Stimulated activated CD4-positive, alpha-beta T cell treated with anti-CD3 and anti-CD28 coated beads, Interleukin-2, amount 100 ng/mL, for 48 hours (primary cell): Measurements from ENCODE around the gene SUPT6H.

Experiments used
- DNase-seq, 2 donors: peaks; one replicate each; pipeline ENCODE4 v3.0.0-alpha.2; 2020

SUPT6H gene

DNA sequence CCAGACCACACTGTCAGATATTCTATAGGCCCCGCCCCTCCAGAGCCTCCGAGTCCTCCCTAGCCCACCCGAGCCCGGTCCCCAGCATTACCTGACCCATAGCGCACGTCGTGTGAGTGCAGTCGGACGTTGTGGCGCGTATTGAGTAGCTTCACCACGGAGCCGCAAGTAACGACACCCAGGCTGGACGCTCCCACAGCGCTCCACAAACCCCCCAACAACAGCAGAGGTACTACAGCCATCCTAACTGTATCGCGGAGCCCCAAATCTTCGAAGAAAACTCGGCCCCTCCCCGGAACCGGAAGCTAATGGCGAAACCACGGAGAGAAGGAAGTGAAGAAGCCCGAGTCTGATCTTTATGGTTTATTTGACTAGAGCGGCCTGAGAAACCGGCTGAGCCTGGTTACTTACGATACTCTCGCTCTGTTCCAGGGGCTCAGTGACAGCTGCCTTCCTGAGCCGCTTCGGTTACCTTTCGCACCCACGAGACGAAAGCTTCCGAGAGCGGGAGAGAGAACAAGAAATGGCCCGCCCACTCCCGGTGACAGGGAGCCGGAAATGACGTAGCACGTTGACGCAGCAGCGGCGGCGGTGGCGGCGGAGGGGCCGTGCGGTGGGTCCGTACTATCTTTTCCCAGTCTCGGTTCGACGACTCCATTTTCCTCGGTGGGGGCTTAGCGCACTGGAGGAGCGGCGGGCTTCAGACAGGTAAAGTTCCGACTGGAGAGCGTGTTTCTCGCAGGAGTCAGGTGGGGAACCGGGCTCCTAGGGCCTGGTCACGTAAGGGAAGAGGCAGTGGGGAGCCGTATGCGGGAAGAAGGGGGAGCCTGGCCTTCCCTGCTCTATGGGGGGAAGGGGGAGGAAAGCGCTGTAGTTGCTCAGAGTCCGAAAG, at the start of gene SUPT6H, which contains the start of gene SDF2:
Gene SUPT6H (plus strand): TSS at position 571 of the 892 bp plus-strand sequence. CDS start 11,197 bp downstream, outside the sequence.
Gene SDF2 (minus strand): TSS at position 272 of the 892 bp plus-strand sequence. CDS start 30 bp downstream, at position 242.
- DNase-seq: peak; percentile 96 to 97

DNA sequence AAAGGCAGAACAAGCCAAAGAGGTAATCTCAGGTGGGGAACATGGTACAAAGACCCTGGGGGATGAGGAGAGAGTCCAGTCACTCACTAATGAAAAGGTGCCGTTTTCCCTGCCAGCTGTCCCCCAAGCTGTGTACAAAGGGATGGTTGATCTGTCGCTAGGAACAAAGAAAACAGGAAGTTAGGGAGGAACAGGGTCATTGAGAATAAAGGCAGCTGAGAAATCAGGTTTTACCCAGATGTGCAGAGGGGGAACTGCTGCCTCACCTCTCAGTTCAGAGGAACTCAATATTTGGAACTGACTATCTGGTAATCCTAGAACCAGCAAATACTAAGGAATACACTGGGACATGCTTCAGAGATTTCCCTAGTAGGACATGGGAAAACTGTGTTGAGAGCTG, 49.5 kb upstream of the SUPT6H start:
- DNase-seq: no peak

DNA sequence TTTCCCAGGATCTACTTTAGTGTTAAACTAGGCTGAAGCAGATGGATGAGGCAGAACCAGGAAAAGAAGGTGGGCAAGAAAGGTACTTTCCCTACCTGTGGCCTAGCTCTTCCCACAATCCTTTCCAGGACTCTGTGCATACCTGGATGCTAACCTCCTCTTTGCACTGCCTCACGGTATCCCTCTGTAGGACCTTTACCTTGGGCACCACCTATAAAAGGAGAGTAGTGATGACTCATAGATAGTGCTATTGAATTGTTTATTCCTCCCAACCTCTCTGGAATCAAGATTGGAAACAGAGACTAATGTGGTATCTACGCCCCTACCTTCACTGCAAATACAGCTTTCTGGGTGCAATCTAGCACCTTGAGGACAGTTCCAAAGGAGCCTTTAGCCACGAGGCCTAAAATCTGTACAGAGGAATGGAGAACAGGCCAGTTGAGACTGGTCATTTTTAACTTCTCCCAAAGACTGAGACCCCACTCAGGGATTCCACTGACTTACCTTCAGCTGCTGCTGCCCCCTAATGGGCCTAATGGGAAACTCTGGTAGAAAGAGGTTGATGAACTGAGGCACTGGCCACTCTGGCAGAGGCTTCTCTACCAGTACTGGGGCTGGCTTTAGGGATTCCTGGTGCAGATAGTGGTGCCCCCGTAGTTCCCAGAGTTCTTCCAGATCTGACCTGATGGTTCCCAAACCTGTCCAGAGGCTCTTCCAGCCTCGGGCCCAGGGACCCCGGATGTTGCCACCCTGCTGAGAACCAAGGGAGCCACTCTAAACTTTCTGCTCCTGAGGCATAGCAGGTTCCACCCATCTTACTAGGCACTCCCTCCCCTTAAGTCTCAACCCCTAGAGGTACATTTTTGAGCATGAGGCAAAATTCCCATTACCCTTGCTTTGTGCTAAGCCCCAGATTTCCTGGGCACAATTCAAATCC, 48.8 kb upstream of the SUPT6H start:
- no peak for DNase-seq

DNA sequence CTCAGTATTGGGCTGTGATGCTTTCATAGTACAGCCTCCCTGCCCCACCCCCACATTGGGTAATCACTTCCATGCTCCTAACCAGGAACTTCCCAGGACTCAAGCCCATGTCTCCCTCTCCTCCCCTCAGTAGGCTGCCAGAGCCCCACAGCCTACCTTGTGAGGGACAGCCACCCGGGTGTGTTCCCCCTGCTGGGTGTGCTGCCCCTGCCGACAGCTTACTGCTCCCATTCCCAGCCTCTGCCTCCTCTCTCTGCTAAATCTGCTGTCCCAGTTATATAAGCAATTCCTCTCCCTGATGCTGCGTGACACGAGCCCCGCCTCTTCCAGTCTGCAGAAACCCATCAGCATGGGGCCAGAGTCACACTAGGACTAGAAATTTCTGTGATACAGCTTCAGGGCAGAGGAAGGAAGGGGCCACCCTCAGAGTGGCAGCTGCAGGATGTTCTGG, 48.0 kb upstream of the SUPT6H start, which contains the start of gene RSKR:
Gene RSKR (minus strand): TSS at position 255 of the 451 bp plus-strand sequence. CDS start 24 bp downstream, at position 231.
- no peak for DNase-seq

DNA sequence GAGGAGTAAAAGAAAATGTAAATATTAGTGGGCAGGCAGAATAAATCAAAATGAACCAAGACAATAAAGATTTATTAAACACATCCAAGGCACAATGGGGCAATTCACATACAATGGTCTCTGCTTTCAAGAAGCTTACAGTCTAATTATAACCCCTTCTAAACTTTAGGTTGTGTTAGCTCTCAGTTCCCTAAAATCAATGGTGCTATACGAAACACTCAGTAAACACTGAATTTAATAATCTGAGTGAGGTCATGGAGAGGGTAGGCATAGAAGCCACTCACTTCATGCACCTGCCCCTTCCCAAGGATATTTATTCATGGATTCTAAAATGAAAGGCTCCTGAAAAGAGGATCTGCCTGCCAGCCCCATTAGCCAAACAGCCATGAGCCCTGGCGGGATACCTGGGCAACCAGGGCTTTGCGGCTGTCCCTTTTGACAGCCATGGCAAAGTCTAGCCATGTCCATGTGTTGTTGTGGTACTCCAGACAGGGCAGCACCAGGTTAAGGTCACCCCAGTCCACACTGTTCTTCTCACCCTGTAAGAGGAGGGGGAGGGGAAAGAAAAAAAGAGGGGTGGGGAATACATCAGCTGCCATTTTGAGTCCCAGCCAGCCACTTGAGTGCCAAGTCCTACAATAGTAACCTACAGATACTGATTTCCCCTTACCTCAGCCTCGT, 46.6 kb upstream of the SUPT6H start:
- DNase-seq: no peak

DNA sequence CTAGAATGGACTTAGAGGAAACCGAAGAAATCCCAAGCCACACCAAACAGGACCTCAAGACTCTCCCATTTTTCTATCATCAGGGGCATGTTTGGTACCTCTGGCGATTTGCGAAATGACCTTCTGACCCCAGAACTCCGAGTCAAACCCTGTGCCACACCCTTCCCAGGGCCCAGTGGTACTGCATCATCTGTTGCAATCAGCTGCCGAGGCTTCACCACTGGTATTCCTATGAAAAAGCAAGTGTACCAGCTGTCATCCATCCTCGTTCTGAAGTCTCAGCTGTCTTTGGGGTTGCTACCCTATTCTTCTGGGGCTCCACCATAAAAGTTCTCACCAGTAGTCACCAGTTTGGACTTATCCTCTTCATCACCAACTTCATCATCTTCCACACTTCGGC, 45.7 kb upstream of the SUPT6H start:
- DNase-seq: no peak

DNA sequence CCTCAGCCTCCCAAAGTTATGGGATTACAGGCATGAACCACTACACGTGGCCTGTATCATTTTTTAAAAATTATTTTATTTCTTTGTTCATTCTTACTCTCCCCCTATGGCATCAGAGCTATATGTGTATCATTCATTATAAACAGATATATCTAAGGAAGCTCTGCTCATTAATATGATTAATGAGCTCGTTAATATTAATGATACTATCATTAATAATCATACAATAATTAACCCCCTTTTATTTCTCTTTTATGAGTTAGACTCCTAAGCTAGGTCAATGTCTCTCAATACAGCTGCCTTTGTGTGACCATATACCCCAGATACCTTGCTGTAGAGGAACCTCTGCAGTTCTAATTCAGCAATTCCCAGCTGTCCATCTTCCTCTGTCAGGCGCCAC, 43.5 kb upstream of the SUPT6H start:
- DNase-seq: no peak

DNA sequence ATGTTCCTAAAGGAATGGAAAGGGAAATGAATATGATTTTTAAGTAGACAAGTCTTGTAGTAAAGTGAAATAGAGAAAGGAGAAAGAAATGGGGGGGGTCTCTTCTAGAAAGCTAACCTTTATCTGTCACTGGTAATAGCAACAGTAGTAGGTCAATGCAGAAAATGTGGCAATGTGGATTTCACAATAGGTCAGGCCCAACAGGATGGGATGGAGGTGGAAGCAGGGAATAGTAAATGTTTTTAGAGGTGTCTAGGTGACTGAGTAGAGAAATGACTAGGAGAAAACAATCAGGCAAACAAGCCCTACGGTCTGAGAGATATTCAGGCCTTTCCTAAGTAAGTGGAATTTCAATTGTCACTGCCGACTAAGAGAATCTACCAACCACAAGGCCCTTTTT, 42.0 kb upstream of the SUPT6H start:
- no peak for DNase-seq

DNA sequence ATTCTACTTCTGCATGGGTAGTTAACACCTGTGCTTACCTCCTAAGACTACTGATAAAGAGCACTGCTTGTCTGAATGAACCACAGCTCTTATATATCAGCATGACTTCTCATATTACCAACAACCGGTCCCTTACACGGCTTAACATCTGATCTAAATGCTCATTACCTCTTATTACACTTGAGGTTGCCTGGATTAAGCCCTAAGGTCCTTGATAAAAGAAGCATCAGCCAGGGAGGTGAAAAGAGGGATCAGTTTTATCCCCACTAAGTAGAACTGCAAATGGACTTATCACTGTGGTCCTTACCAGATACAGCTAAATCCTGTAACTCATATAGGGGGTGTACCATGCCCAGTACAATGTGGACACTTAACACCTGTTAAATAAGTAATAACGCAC, 39.8 kb upstream of the SUPT6H start:
- DNase-seq: no peak

DNA sequence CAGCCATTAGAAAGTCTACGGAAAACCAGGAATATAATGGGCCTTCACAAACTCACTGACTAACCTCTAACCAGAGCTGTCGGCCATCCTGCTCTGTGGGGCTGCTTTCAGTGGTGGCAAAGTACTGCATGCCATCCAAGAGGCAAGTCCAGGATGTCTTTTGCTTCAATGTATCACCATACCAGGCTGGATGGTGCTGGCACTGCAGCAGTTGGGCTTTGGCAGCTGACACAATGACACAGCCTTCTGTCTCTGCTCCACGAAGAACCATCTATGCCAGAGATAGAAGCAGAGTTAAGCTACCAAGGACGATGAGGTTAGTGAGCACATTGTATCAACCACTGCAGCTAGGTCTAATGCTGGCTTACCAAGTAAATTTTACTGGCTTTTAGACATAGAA, 38.3 kb upstream of the SUPT6H start:
- no peak for DNase-seq

DNA sequence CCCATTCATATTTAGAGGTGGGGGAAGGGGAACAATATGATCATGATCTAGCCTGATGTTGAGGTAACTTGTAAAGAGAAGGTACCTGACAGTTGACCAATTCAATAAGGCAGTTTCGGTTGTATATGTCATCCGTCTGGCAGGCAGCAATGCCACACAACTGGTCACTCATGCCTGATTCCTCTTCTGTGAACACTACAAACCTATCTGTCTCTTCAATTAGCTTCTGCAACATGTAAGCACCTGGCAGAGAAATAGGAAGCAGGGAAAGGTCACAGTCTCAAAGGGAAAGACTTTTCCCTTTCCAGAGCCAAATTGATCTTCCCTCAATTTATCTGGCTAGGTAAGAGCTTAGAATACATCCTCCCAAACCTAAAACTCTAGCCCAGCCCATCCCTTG, 37.9 kb upstream of the SUPT6H start:
- no peak for DNase-seq

DNA sequence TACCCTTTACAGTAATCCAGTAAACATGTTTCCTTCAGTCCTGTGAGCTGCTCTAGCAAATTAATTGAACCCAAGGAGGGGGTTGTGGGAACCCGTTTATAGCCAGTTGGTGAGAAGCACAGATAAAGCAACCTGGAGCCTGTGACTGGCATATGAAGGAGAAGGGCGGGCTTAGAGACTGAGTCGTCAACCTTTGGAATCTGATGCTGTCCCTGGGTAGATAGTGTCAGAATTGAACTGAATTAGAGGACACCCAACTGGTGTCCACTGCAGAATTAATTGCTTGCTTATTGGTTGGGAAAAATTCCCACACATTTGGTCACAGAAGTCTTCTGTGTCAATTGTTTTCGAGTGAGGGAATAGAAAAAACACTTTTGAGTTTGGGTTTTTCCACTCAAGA, 35.2 kb upstream of the SUPT6H start:
- no peak for DNase-seq

DNA sequence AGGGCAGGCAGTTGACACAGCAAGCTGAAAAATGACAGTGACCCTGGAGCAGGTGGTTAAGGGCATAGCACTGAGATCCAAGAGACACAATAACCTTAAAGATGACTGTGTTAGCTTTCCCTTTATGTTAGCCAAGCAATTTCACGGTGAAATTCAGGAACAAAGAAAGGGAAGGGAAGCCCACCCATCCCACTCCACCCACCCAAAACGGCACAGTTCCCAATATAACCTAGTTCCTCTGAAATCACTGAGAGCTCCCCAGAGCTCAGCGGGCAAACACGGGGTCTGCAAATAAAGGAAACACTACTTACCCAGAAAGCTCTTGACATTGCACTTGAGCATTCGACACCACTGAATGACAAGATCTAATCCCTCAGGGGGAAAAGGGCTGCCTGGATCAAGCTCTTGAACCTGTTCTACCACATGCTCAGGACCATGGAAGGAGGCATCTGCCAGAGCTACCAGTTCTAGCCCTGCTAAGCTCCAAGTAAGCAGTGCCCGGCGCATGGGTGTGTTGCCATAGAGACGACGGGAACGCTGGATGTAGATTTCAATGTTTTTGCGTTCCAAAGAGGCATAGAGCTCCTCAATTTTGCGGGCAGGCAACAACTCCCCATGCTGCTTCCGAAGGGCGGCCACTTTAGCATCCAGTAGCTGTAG, 27.7 kb upstream of the SUPT6H start:
- DNase-seq: no peak

DNA sequence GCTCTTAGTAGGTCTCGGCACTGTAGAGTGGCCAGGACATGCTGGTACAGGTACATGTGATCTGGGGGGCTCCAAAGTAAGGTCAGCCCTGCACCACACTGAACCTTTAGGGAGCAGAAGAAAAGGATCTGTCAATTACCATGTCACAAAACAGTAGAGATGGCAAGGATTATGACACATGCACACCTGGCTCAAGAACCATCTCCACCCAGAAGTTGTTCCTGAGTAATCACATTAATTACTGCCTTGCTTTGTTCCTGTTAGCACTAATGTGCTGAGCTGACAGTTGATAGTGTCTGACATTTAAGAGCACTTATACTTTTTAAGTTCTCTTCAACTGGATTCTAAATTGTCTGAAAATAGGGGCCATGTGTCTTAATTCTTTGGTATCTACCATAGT, 26.5 kb upstream of the SUPT6H start:
- DNase-seq: no peak

DNA sequence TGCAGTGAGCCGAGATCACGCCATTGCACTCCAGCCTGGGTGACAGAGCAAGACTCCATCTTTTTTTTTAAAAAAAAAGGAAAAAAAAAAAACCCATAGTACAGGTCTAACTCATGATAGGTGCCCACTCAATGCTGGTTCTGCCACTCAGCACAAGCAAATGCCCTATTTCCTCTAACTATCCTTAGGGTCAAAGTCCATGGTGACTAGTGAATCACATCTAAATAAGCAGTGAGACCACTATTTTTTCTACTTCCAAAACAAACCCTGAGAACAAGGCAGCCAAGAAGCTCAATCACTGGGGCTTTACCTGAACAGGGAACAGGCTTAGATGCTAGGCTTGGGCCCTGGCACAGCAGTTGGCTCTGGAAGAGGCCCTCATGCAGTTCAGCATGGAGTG, 20.4 kb upstream of the SUPT6H start:
- DNase-seq: no peak

DNA sequence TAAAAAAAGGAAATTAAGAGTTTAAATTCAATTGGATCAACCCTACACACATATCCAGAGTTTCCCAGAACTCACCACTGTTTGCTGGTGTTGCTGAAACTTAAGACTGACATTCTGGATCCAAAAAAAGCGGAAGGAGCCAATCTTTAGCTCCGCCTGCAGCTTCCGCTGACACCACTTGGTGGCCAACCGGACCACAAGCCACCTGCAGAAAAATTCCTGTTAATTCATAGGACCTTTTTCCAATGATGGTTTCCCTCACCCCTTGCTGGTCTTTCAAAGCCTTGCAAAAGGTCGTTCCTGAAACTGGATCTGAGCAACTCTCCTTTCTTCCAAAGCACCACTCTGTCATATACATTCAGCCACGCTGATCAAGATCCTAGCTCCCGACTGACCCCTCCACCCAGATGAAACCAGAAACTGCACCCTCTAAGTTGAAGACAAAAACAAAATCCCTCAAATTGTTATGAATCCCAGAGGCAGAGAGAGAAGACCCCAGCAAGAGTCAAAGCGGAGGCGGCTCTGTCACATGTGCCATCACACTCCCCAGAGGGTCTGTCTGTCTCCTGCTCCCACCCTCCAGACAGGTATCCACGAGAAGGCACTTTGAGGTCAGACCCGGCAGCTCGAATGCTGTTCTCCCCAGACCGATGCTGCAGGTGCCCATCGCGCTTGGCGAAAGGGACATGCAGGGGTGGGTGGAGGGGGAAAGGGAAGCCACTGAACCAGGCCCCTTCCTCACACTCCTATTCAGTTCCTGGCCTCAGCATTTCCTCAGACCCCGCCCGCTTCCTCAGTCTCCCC, 17.8 kb upstream of the SUPT6H start:
- DNase-seq: peak; percentile 12 to 16

DNA sequence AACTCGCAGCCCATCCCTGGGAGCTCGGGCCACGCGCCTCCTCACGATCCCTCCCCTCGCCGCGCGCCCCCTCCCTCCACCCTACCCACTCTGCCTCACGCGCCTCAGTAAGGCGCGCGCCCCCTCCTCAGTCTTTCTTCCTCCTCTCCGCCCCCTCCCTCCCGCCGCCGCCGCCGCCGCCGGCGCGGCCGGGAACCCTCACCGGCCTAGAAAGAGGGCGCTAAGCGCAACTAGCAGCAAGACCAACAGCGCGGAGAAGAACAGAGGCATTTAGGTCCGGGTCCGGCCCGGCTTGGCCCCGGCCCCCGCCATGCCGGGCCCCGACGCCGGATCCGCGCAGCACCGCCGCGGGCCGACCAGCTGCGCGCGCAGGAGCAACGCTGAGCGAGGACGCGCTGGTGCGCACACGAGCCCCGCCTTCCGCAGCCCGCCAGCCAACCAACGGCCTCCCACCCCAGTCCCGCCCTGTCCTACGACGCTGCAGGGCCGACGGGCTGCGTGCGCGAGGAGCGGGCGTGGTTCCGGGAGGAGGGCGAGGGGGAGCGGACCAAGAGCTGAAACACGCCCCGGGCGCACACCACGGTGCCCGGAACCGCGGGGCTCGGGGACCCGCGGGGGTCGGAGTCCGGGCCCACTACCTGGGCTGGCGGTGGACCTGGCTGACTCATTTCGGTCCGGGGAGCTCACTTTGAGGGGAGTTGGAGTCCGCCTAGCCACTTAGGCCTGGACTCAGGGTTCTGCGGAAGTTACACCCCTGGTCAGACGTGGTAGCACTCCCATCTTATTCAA, 17.0 kb upstream of the SUPT6H start, which contains the start of gene BLTP2:
Gene BLTP2 (minus strand): TSS at position 372 of the 789 bp plus-strand sequence. CDS start 102 bp downstream, at position 270.
- DNase-seq: peak; percentile 91 to 93

DNA sequence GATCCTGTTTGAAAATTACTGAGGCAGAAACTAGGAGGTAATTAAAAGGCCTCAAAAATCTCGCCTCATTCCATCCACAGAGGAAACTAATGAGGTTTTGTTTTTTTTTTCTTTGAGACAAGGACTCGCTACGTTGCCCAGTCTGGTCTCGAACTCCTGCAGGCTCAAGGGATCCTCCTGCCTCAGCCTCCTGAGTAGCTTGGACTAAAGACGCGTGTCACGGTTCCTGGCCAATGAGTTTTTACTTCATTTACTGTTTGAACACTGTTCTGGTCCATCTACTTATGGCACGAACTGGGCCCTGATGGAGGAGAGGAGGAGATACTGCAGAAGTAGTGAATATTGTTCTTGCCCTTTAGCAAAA, 16.4 kb upstream of the SUPT6H start:
- DNase-seq: peak; percentile 5 to 18

DNA sequence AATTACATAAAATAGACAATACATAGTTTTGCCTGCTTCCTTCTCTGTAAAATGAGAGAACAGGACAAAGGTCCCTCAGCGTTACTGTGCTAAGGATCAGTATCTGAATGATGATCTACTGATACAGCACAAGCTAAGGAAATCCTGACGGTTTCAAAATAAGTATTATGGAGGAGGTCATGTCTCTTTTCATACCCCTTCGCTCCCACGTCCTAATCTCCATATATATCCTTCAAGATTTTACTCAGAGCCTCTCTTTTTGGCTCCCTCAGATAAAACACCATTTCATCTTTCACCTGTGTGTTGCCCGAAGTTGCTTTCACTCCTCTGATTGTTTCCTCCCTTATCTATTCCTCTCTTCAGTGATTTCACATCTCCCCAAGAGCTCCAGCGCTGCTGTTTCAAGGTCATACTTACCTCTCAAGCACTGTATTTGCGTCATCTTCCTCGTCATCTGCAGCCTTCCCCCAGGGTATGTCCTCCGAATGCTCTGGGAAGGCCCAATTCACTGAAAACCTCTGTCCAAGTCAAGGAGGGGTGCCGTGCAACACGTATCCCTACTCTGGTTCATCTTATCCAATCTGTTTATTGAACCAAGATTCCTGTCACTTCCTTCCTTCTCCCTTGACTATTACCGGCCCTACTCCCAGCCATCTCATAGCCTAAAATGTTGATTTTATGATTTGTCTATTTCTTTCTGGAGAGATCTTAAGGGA, 15.8 kb upstream of the SUPT6H start:
- no peak for DNase-seq

DNA sequence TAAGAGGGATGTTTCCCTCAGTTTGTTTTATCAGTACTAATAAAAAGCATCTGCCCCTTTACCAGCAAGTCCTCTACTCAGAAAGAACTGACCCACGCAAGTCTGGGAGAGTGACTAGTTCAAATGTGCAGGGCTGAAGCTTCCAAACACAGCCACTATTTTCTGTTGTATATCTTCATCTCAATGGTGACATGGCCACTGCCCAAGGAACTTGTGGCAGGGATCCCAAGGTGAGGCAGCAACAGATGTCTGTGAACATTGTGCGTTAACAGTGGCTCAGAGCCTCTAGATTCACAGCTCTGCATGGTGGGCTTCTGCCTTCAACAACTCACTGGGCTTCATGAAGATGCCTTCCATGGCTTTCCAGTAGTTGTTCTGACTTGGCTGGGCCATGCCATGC, 13.3 kb upstream of the SUPT6H start:
- DNase-seq: no peak
